NCI-H2029 (cell line): ENCODE results near the gene AGPAT3.

ENCODE experiments used
- DNase-seq: peaks from one replicate; lab custom pipeline; 2025; lab: John Stamatoyannopoulos, UW

Gene AGPAT3

GRCh38 chr21:43907751-43908150, 42.7 kb downstream of the AGPAT3 start:
- DNase-seq, result no peak

- no peak for DNase-seq
Observed at GRCh38 chr21:43908167-43908566, 43.1 kb downstream of the AGPAT3 start.

GRCh38 chr21:43909741-43910400, 44.8 kb downstream of the AGPAT3 start:
- DNase-seq, result no peak

- no peak for DNase-seq
Observed at GRCh38 chr21:43910460-43910859, 45.4 kb downstream of the AGPAT3 start.

GRCh38 chr21:43911015-43911934, 46.3 kb downstream of the AGPAT3 start:
- no peak for DNase-seq

GRCh38 chr21:43911935-43912487, 47.0 kb downstream of the AGPAT3 start:
- DNase-seq, result no peak

- no peak for DNase-seq
Observed at GRCh38 chr21:43912500-43912899, 47.5 kb downstream of the AGPAT3 start.

GRCh38 chr21:43912910-43913309, 47.9 kb downstream of the AGPAT3 start:
- no peak for DNase-seq

GRCh38 chr21:43913928-43914327, 48.9 kb downstream of the AGPAT3 start:
- DNase-seq, result no peak

GRCh38 chr21:43916076-43916475, 51.1 kb downstream of the AGPAT3 start:
- DNase-seq, result no peak

GRCh38 chr21:43916691-43917514, 51.9 kb downstream of the AGPAT3 start:
- DNase-seq, result no peak

GRCh38 chr21:43917515-43918384, 52.7 kb downstream of the AGPAT3 start:
- DNase-seq, result no peak

GRCh38 chr21:43918385-43918947, 53.4 kb downstream of the AGPAT3 start:
- DNase-seq, result no peak

- no peak for DNase-seq
Observed at GRCh38 chr21:43919283-43919682, 54.3 kb downstream of the AGPAT3 start.

- DNase-seq, result no peak
Observed at GRCh38 chr21:43919871-43920801, 55.1 kb downstream of the AGPAT3 start.

GRCh38 chr21:43921571-43921978, 56.6 kb downstream of the AGPAT3 start:
- no peak for DNase-seq

GRCh38 chr21:43921979-43922945, 57.2 kb downstream of the AGPAT3 start:
- DNase-seq, result no peak

GRCh38 chr21:43922949-43923348, 57.9 kb downstream of the AGPAT3 start:
- no peak for DNase-seq
